ENCODE results near the gene HMGN2. TPM values are rescaled to one million over a fixed set of nuclear protein-coding genes. Genes with fewer than 3 reads are reported as not detected.

The HMGN2 gene
- total and polyA plus RNA-seq, 12 donors: 118 to 483 (median 308) TPM

GRCh38 chr1:26472901-26473845 lies 933 bp downstream of the HMGN2 start:
- Histone ChIP-seq H3K36me3 (replicated peaks in 1 of 2) (peaks cover 0 to 39% of the 10 kb centered on the region in 2 donors), H3K27me3 (no peaks in the 10 kb centered on the region), H3K4me1 (replicated peaks in 1 of 2) (peaks cover 19 to 52% of the 10 kb centered on the region in 2 donors), H3K9me3 (replicated peaks in 1 of 3) (no peaks in the 10 kb centered on the region), H3K4me3 (peak overlapping the region in 2 of 4 donors; percentile 93 to 95), H3K27ac (peak overlapping the region; percentile 97 to 100 (median 99))
- intact Hi-C loops (cut with DNase I): no loop called here
- TF ChIP-seq CTCF (IDR thresholded peaks at IDR 0.05) (no peak), POLR2A (IDR thresholded peaks at IDR 0.05) (peak in 1 of 2 donors; percentile 69)
- 2 to 8% (median 4%) methylated on average over 27 to 71 of the region's 71 CpGs for WGBS, 4 donors
- peak; percentile 96 to 98 (median 97) for DNase-seq

- intact Hi-C loops (cut with DNase I): no loop called here
- H3K9me3 ChIP-seq (replicated peaks in 1 of 3): no peaks in the 10 kb centered on the region
- H3K36me3 ChIP-seq (replicated peaks in 1 of 2): peaks cover 0 to 43% of the 10 kb centered on the region in 2 donors
- no peaks in the 10 kb centered on the region for H3K27me3 ChIP-seq
- WGBS, 4 donors: 85 to 96% (median 94%) methylated on average over 1 of the region's 1 CpG
- H3K4me3 ChIP-seq: no peak overlapping the region
- no peak overlapping the region for H3K27ac ChIP-seq
- no peak for TF ChIP-seq POLR2A (IDR thresholded peaks at IDR 0.05)
- TF ChIP-seq CTCF (IDR thresholded peaks at IDR 0.05): no peak
- peaks cover 19 to 36% of the 10 kb centered on the region in 2 donors for H3K4me1 ChIP-seq (replicated peaks in 1 of 2)
- DNase-seq: no peak
Observed at GRCh38 chr1:26474818-26475217, 2.6 kb downstream of the HMGN2 start.

- intact Hi-C loops (cut with DNase I): no loop called here
- no peak for DNase-seq
- no peaks in the 10 kb centered on the region for H3K27me3 ChIP-seq
- H3K4me3 ChIP-seq: no peak overlapping the region
- TF ChIP-seq CTCF (IDR thresholded peaks at IDR 0.05) (no peak), POLR2A (IDR thresholded peaks at IDR 0.05) (no peak)
- H3K27ac ChIP-seq: no peak overlapping the region
- H3K36me3 ChIP-seq (replicated peaks in 1 of 2): peaks cover 0 to 43% of the 10 kb centered on the region in 2 donors
- 90 to 95% (median 91%) methylated on average over 3 of the region's 3 CpGs for WGBS, 4 donors
- H3K9me3 ChIP-seq (replicated peaks in 1 of 3): no peaks in the 10 kb centered on the region
- peaks cover 19 to 26% of the 10 kb centered on the region in 2 donors for H3K4me1 ChIP-seq (replicated peaks in 1 of 2)
Observed at GRCh38 chr1:26475989-26476388, 3.7 kb downstream of the HMGN2 start.

- TF ChIP-seq POLR2A (IDR thresholded peaks at IDR 0.05) (no peak), CTCF (IDR thresholded peaks at IDR 0.05) (no peak)
- Histone ChIP-seq H3K4me1 (replicated peaks in 1 of 2) (peaks cover 10 to 18% of the 10 kb centered on the region in 2 donors), H3K9me3 (replicated peaks in 1 of 3) (no peaks in the 10 kb centered on the region), H3K4me3 (no peak overlapping the region), H3K36me3 (replicated peaks in 1 of 2) (peaks cover 0 to 43% of the 10 kb centered on the region in 2 donors), H3K27me3 (no peaks in the 10 kb centered on the region), H3K27ac (no peak overlapping the region)
- WGBS, 4 donors: 83 to 90% (median 88%) methylated on average over 4 of the region's 4 CpGs
- no peak for DNase-seq
- intact Hi-C loops (cut with DNase I): no loop called here
Observed at GRCh38 chr1:26476958-26477357, 4.7 kb downstream of the HMGN2 start.
